SK-N-SH treated with all-trans-retinoic acid at 6 μM for 48 hours (cell line): Measurements from ENCODE around the gene PTGDR2.

Experiments used
- ATAC-seq: fragments of 200-7000 bp; cut with Tn5 transposase; 3 replicates; pipeline ENCODE4 v1.9.1; 2020; ENCODE audit warnings: mild to moderate bottlenecking, moderate library complexity
- ARNTL ChIP-seq: fragments of 450-650 bp; formaldehyde crosslinking; IDR thresholded peaks from 2 replicates; pipeline ENCODE4 v1.5.0; 2020; ENCODE audit warnings: low read depth, mild to moderate bottlenecking, moderate library complexity, borderline replicate concordance
- BACH2 ChIP-seq: fragments of 250-450 bp; sonication (Bioruptor Pico); IDR thresholded peaks from 2 replicates; pipeline ENCODE4 v1.9.0; 2021; ENCODE audit warnings: mild to moderate bottlenecking, borderline replicate concordance
- CREB5 ChIP-seq: fragments of 250-450 bp; sonication (Bioruptor Pico); IDR thresholded peaks from 2 replicates; pipeline ENCODE4 v1.5.1; 2020; ENCODE audit warnings: low read depth, mild to moderate bottlenecking, moderate library complexity
- CSDC2 ChIP-seq: fragments of 250-450 bp; sonication (Bioruptor Pico); IDR thresholded peaks from 2 replicates; pipeline ENCODE4 v1.5.0; 2020; ENCODE audit warnings: mild to moderate bottlenecking, moderate library complexity
- CSRNP3 ChIP-seq: fragments of 250-450 bp; sonication (Bioruptor Pico); IDR thresholded peaks from 2 replicates; pipeline ENCODE4 v1.5.1; 2021; ENCODE audit warnings: mild to moderate bottlenecking, moderate library complexity
- GLIS3 ChIP-seq: fragments of 250-450 bp; sonication (Bioruptor Pico); IDR thresholded peaks from 2 replicates; pipeline ENCODE4 v1.5.0; 2020; ENCODE audit warnings: mild to moderate bottlenecking, moderate library complexity
- OSR1 ChIP-seq: fragments of 250-450 bp; sonication (Bioruptor Pico); IDR thresholded peaks from 2 replicates; pipeline ENCODE4 v1.8.0; 2022; ENCODE audit warnings: moderate library complexity, mild to moderate bottlenecking, inconsistent platforms
- PATZ1 ChIP-seq: fragments of 250-450 bp; sonication (Bioruptor Pico); IDR thresholded peaks from 2 replicates; pipeline ENCODE4 v1.8.0; 2020; ENCODE audit warnings: mild to moderate bottlenecking, moderate library complexity, borderline replicate concordance
- POU6F1 ChIP-seq: fragments of 250-450 bp; sonication (Bioruptor Pico); IDR thresholded peaks from 2 replicates; pipeline ENCODE4 v1.8.0; 2021; ENCODE audit warnings: low read depth, mild to moderate bottlenecking, moderate library complexity, borderline replicate concordance
- PPARA ChIP-seq: fragments of 250-450 bp; sonication (Bioruptor Pico); IDR thresholded peaks from 2 replicates; pipeline ENCODE4 v1.5.0; 2020; ENCODE audit warnings: mild to moderate bottlenecking, borderline replicate concordance
- SNAI2 ChIP-seq: fragments of 250-450 bp; sonication (Bioruptor Pico); IDR thresholded peaks from 2 replicates; pipeline ENCODE4 v1.5.0; 2020; ENCODE audit warnings: mild to moderate bottlenecking, moderate library complexity
- TCF4 ChIP-seq: fragments of 250-450 bp; sonication (Bioruptor Pico); IDR thresholded peaks from 2 replicates; pipeline ENCODE4 v1.8.0; 2021; ENCODE audit warnings: mild to moderate bottlenecking, moderate library complexity, borderline replicate concordance
- TSHZ2 ChIP-seq: fragments of 250-450 bp; sonication (Bioruptor Pico); IDR thresholded peaks from 2 replicates; pipeline ENCODE4 v1.5.0; 2020; ENCODE audit warnings: mild to moderate bottlenecking, moderate library complexity
- ZC3H10 ChIP-seq: fragments of 250-450 bp; sonication (Bioruptor Pico); IDR thresholded peaks from 2 replicates; pipeline ENCODE4 v1.5.1; 2021; ENCODE audit warnings: mild to moderate bottlenecking, moderate library complexity
- ZFP3 ChIP-seq: fragments of 250-450 bp; sonication (Bioruptor Pico); IDR thresholded peaks from 2 replicates; pipeline ENCODE4 v1.5.0; 2020; ENCODE audit warnings: mild to moderate bottlenecking, moderate library complexity
- ZFP30 ChIP-seq: fragments of 450-650 bp; formaldehyde crosslinking; IDR thresholded peaks from 2 replicates; pipeline ENCODE4 v1.5.0; 2022; ENCODE audit warnings: mild to moderate bottlenecking, moderate library complexity
- ZNF565 ChIP-seq: fragments of 450-650 bp; formaldehyde crosslinking; conservative IDR thresholded peaks from 2 replicates; pipeline ENCODE4 v1.5.0; 2020; ENCODE audit warnings: low read depth, mild to moderate bottlenecking, moderate library complexity
- ZNF8 ChIP-seq: fragments of 450-650 bp; formaldehyde crosslinking; IDR thresholded peaks from 2 replicates; pipeline ENCODE4 v1.5.0; 2020; ENCODE audit warnings: mild to moderate bottlenecking, moderate library complexity

Gene PTGDR2

GRCh38 chr11:60821827-60822599 is 33.7 kb downstream of the PTGDR2 start:
- TF ChIP-seq PPARA (CRISPR knock-in tag) (no peak), OSR1 (CRISPR knock-in tag) (no peak), ARNTL (CRISPR knock-in tag) (no peak), TCF4 (CRISPR knock-in tag) (no peak), ZFP30 (CRISPR knock-in tag) (no peak), BACH2 (CRISPR knock-in tag) (no peak), TSHZ2 (CRISPR knock-in tag) (no peak), GLIS3 (CRISPR knock-in tag) (no peak), PATZ1 (CRISPR knock-in tag) (no peak), POU6F1 (no peak), CREB5 (CRISPR knock-in tag) (no peak)
- TF ChIP-seq, all 23 proteins: peak for 0
- no peak for ATAC-seq

- TF ChIP-seq ZFP3 (no peak), TCF4 (CRISPR knock-in tag) (no peak), TSHZ2 (CRISPR knock-in tag) (no peak), BACH2 (CRISPR knock-in tag) (no peak), ARNTL (CRISPR knock-in tag) (no peak), ZC3H10 (no peak), PPARA (CRISPR knock-in tag) (no peak)
- ATAC-seq: no peak
Measured at GRCh38 chr11:60818057-60818456, 37.7 kb downstream of the PTGDR2 start.

- TF ChIP-seq CREB5 (CRISPR knock-in tag) (no peak), ZNF565 (CRISPR knock-in tag) (no peak), PPARA (CRISPR knock-in tag) (no peak), CSDC2 (no peak), SNAI2 (no peak), ZFP30 (CRISPR knock-in tag) (no peak), ZFP3 (no peak), ZNF8 (no peak), ARNTL (CRISPR knock-in tag) (no peak), CSRNP3 (CRISPR knock-in tag) (no peak), PATZ1 (CRISPR knock-in tag) (no peak)
- TF ChIP-seq, all 23 proteins: peak for 0
- no peak for ATAC-seq
Measured at GRCh38 chr11:60816590-60817157, 39.1 kb downstream of the PTGDR2 start.
